ENCODE measurements around the gene PLD3.

Gene PLD3

GRCh38 chr19:40358773-40359172 is 10.3 kb downstream of the PLD3 start:
- in situ Hi-C loops (cut with MboI; ENCODE audit: low sequenced_read_pairs, unreplicated experiment), result no loop called here
- no peak for TF ChIP-seq CTCF (IDR thresholded peaks at IDR 0.05; ENCODE audit: borderline replicate concordance, control extremely low read depth, extremely low read depth, insufficient read depth, missing control alignments)
- peak; percentile 60 for DNase-seq (ENCODE audit: low spot score)

- no peak for TF ChIP-seq CTCF (IDR thresholded peaks at IDR 0.05; ENCODE audit: borderline replicate concordance, control extremely low read depth, extremely low read depth, insufficient read depth, missing control alignments)
- DNase-seq (ENCODE audit: low spot score), result no peak
- in situ Hi-C loops (cut with MboI; ENCODE audit: low sequenced_read_pairs, unreplicated experiment), result no loop called here
Measured at GRCh38 chr19:40360020-40360707, 11.7 kb downstream of the PLD3 start.

- no peak for DNase-seq (ENCODE audit: low spot score)
- no peak for TF ChIP-seq CTCF (IDR thresholded peaks at IDR 0.05; ENCODE audit: borderline replicate concordance, control extremely low read depth, extremely low read depth, insufficient read depth, missing control alignments)
- in situ Hi-C loops (cut with MboI; ENCODE audit: low sequenced_read_pairs, unreplicated experiment), result no loop called here
Measured at GRCh38 chr19:40360708-40361241, 12.3 kb downstream of the PLD3 start.

GRCh38 chr19:40362160-40362559 is 13.7 kb downstream of the PLD3 start:
- DNase-seq (ENCODE audit: low spot score), result no peak
- in situ Hi-C loops (cut with MboI; ENCODE audit: low sequenced_read_pairs, unreplicated experiment), result no loop called here
- TF ChIP-seq CTCF (IDR thresholded peaks at IDR 0.05; ENCODE audit: borderline replicate concordance, control extremely low read depth, extremely low read depth, insufficient read depth, missing control alignments), result no peak

- TF ChIP-seq CTCF (IDR thresholded peaks at IDR 0.05; ENCODE audit: borderline replicate concordance, control extremely low read depth, extremely low read depth, insufficient read depth, missing control alignments), result no peak
- peak; percentile 40 for DNase-seq (ENCODE audit: low spot score)
- in situ Hi-C loops (cut with MboI; ENCODE audit: low sequenced_read_pairs, unreplicated experiment), result no loop called here
Measured at GRCh38 chr19:40363069-40363468, 14.6 kb downstream of the PLD3 start.

- no peak for DNase-seq (ENCODE audit: low spot score)
- TF ChIP-seq CTCF (IDR thresholded peaks at IDR 0.05; ENCODE audit: borderline replicate concordance, control extremely low read depth, extremely low read depth, insufficient read depth, missing control alignments), result no peak
- in situ Hi-C loops (cut with MboI; ENCODE audit: low sequenced_read_pairs, unreplicated experiment), result no loop called here
Measured at GRCh38 chr19:40365010-40365409, 16.5 kb downstream of the PLD3 start.
